Hepatocyte (in vitro differentiated cells): ENCODE measurements around the gene PWWP2B. TPM values are rescaled to one million over a fixed set of nuclear protein-coding genes. Genes with fewer than 3 reads are reported as not detected.

Experiments
- DNase-seq: peaks from one replicate; pipeline ENCODE4 v3.0.0-alpha.2; 2016; ENCODE audit warnings: low spot score
- H2AFZ ChIP-seq: fragments of 200-600 bp; sonication (generic); 2 replicates; pipeline ENCODE4 v1.6.0; 2016; ENCODE audit warnings: antibody characterized with exemption, mild to moderate bottlenecking
- H3K27ac ChIP-seq: fragments of 200-600 bp; sonication (generic); 2 replicates; pipeline ENCODE4 v1.5.1; 2016; ENCODE audit warnings: mild to moderate bottlenecking
- H3K27me3 ChIP-seq: fragments of 200-600 bp; sonication (generic); 2 replicates; pipeline ENCODE4 v1.6.1; 2016
- H3K36me3 ChIP-seq: fragments of 200-600 bp; sonication (generic); replicated peaks from 2 replicates; pipeline ENCODE4 v1.5.1; 2016; ENCODE audit warnings: low read depth; ENCODE audit not compliant: insufficient read depth
- H3K4me1 ChIP-seq: fragments of 200-600 bp; sonication (generic); 2 replicates; pipeline ENCODE4 v1.5.1; 2016; ENCODE audit warnings: mild to moderate bottlenecking, moderate library complexity; ENCODE audit not compliant: insufficient read depth
- H3K4me2 ChIP-seq: fragments of 200-600 bp; sonication (generic); 2 replicates; pipeline ENCODE4 v1.6.0; 2016
- H3K4me3 ChIP-seq: fragments of 200-600 bp; sonication (generic); 2 replicates; pipeline ENCODE4 v1.5.1; 2016; ENCODE audit warnings: mild to moderate bottlenecking
- H3K79me2 ChIP-seq: fragments of 200-600 bp; sonication (generic); 2 replicates; pipeline ENCODE4 v1.6.0; 2017; ENCODE audit warnings: mild to moderate bottlenecking
- H3K9me2 ChIP-seq: fragments of 200-600 bp; sonication (generic); replicated peaks from 2 replicates; pipeline ENCODE4 v1.6.0; 2017; ENCODE audit warnings: mild to moderate bottlenecking; ENCODE audit not compliant: insufficient read depth
- H3K9me3 ChIP-seq: fragments of 200-600 bp; sonication (generic); 2 replicates; pipeline ENCODE4 v1.5.1; 2016; ENCODE audit warnings: low read depth, mild to moderate bottlenecking
- H4K20me1 ChIP-seq: fragments of 200-600 bp; sonication (generic); 2 replicates; pipeline ENCODE4 v1.6.0; 2016; ENCODE audit warnings: mild to moderate bottlenecking; ENCODE audit not compliant: insufficient read depth, poor library complexity, severe bottlenecking
- CTCF ChIP-seq: fragments of 200-600 bp; sonication (generic); IDR thresholded peaks from 2 replicates; pipeline ENCODE4 v1.5.1; 2016; ENCODE audit warnings: antibody characterized with exemption, mild to moderate bottlenecking; ENCODE audit not compliant: poor library complexity
- EZH2 ChIP-seq: fragments of 200-600 bp; sonication (generic); IDR thresholded peaks from 2 replicates; pipeline ENCODE4 v1.6.1; 2016; ENCODE audit warnings: antibody characterized with exemption, mild to moderate bottlenecking, borderline replicate concordance
- EZH2phosphoT487 ChIP-seq: fragments of 200-600 bp; sonication (generic); IDR thresholded peaks from one replicate; pipeline ENCODE4 v1.6.1; 2018; ENCODE audit warnings: antibody characterized with exemption, mild to moderate bottlenecking, low read depth, moderate library complexity; ENCODE audit not compliant: unreplicated experiment, severe bottlenecking
- WGBS: methylation state at CpG from one replicate; pipeline ENCODE4 v1.1.6; 2016; ENCODE audit warnings: low lambda C conversion rate; ENCODE audit errors: missing lambda C conversion rate; 5-methylcytosine and 5-hydroxymethylcytosine counted together
- polyA plus RNA-seq: library from polyadenylated mRNA; unstranded; fragments of >200 nt; fragmentation: Nextera tagmentation; extraction: Ambion mirVana; gene quantifications from 2 replicates; pipeline ENCODE4 v1.2.1, GENCODE V29; 2016
- total RNA-seq: library from RNA; depleted of rRNA; stranded (reverse); fragments of >200 nt; gene quantifications from 2 replicates; pipeline ENCODE4 v1.2.3, GENCODE V29; 2014

The PWWP2B gene
- total and polyA plus RNA-seq, 2 experiments from 2014 or later, result 10.7 to 18.0 TPM

GRCh38 chr10:132397671-132398565 lies 918 bp downstream of the PWWP2B start:
- peak; percentile 68 for DNase-seq
- Histone ChIP-seq H2AFZ (peak overlapping the region; percentile 63), H3K36me3 (no peaks in the 10 kb centered on the region), H3K79me2 (peaks cover 57% of the 10 kb centered on the region), H3K27ac (peak overlapping the region; percentile 95), H3K4me3 (peak overlapping the region; percentile 91), H3K9me2 (no peaks in the 10 kb centered on the region), H3K4me2 (peak overlapping the region; percentile 99), H4K20me1 (peaks cover 10% of the 10 kb centered on the region), H3K4me1 (peaks cover 42% of the 10 kb centered on the region), H3K9me3 (no peaks in the 10 kb centered on the region), H3K27me3 (no peaks in the 10 kb centered on the region)
- WGBS, result 33% methylated on average over 40 of the region's 40 CpGs
- no peak for TF ChIP-seq EZH2phosphoT487
- no peak for TF ChIP-seq CTCF
- TF ChIP-seq EZH2, result no peak

GRCh38 chr10:132398566-132398991 lies 1.6 kb downstream of the PWWP2B start:
- 89% methylated on average over 13 of the region's 13 CpGs for WGBS
- no peaks in the 10 kb centered on the region for H3K36me3 ChIP-seq
- H3K27me3 ChIP-seq, result no peaks in the 10 kb centered on the region
- H3K27ac ChIP-seq, result peak overlapping the region; percentile 95
- peaks cover 10% of the 10 kb centered on the region for H4K20me1 ChIP-seq
- H2AFZ ChIP-seq, result no peak overlapping the region
- H3K4me1 ChIP-seq, result peaks cover 42% of the 10 kb centered on the region
- no peak for DNase-seq
- H3K4me3 ChIP-seq, result no peak overlapping the region
- peak overlapping the region; percentile 99 for H3K4me2 ChIP-seq
- H3K9me3 ChIP-seq, result no peaks in the 10 kb centered on the region
- H3K9me2 ChIP-seq, result no peaks in the 10 kb centered on the region
- TF ChIP-seq EZH2 (no peak), CTCF (no peak), EZH2phosphoT487 (no peak)
- H3K79me2 ChIP-seq, result peaks cover 63% of the 10 kb centered on the region

GRCh38 chr10:132399117-132400035 lies 2.4 kb downstream of the PWWP2B start:
- Histone ChIP-seq H3K79me2 (peaks cover 70% of the 10 kb centered on the region), H3K27ac (no peak overlapping the region), H3K36me3 (no peaks in the 10 kb centered on the region), H3K4me2 (peak overlapping the region; percentile 99), H3K9me2 (no peaks in the 10 kb centered on the region), H4K20me1 (peaks cover 10% of the 10 kb centered on the region), H3K4me1 (peaks cover 42% of the 10 kb centered on the region), H3K4me3 (no peak overlapping the region), H3K27me3 (no peaks in the 10 kb centered on the region), H3K9me3 (no peaks in the 10 kb centered on the region), H2AFZ (no peak overlapping the region)
- WGBS, result 96% methylated on average over 27 of the region's 27 CpGs
- TF ChIP-seq EZH2phosphoT487 (no peak), EZH2 (no peak), CTCF (no peak)
- no peak for DNase-seq
